Neural cell (in vitro differentiated cells): ENCODE results near the gene CELA3B. TPM values are rescaled to one million over a fixed set of nuclear protein-coding genes. Genes with fewer than 3 reads are reported as not detected.

Experiments used
- H2AFZ ChIP-seq: fragments of 200-600, 300-800 bp; sonication (generic), shearing (Covaris generic); 2 replicates; pipeline ENCODE4 v1.6.0; 2014; ENCODE audit warnings: low read depth, mild to moderate bottlenecking, antibody characterized with exemption, low read length, moderate library complexity
- H3F3A ChIP-seq: fragments of 200-600 bp; shearing (Covaris generic); 2 replicates; pipeline ENCODE4 v1.6.1; 2016; ENCODE audit warnings: mild to moderate bottlenecking, moderate library complexity, mixed read lengths, antibody characterized with exemption, low read length; ENCODE audit not compliant: insufficient read depth, poor library complexity, severe bottlenecking
- H3K27ac ChIP-seq: fragments of 200-600, 300-800 bp; sonication (generic), shearing (Covaris generic); 2 replicates; pipeline ENCODE4 v1.5.1; 2014; ENCODE audit warnings: mild to moderate bottlenecking, low read length, moderate library complexity
- H3K27me3 ChIP-seq: fragments of 300-800, 200-600 bp; sonication (generic), shearing (Covaris generic); 2 replicates; pipeline ENCODE4 v1.6.0; 2014; ENCODE audit warnings: mild to moderate bottlenecking, low read depth, low read length, moderate library complexity; ENCODE audit not compliant: insufficient read depth
- H3K36me3 ChIP-seq: fragments of 300-800, 200-600 bp; sonication (generic), shearing (Covaris generic); 2 replicates; pipeline ENCODE4 v1.5.1; 2014; ENCODE audit warnings: mild to moderate bottlenecking, antibody characterized with exemption, low read length, moderate library complexity; ENCODE audit not compliant: insufficient read depth
- H3K4me2 ChIP-seq: fragments of 300-800, 200-600 bp; sonication (generic), shearing (Covaris generic); 2 replicates; pipeline ENCODE4 v1.6.0; 2014; ENCODE audit warnings: mild to moderate bottlenecking, low read length
- H3K4me3 ChIP-seq: fragments of 300-800, 200-600 bp; sonication (generic), shearing (Covaris generic); 2 replicates; pipeline ENCODE4 v1.5.1; 2014; ENCODE audit warnings: mild to moderate bottlenecking, low read length, moderate library complexity
- H3K79me2 ChIP-seq: fragments of 200-600 bp; shearing (Covaris generic); replicated peaks from 2 replicates; pipeline ENCODE4 v1.6.0; 2014; ENCODE audit warnings: mild to moderate bottlenecking, low read length, moderate library complexity; ENCODE audit not compliant: insufficient read depth
- H3K9ac ChIP-seq: fragments of 300-800, 200-600 bp; sonication (generic), shearing (Covaris generic); 2 replicates; pipeline ENCODE4 v1.6.1; 2016; ENCODE audit warnings: mild to moderate bottlenecking, low read length, mixed read lengths
- H3K9me2 ChIP-seq: fragments of 200-600 bp; shearing (Covaris generic); 2 replicates; pipeline ENCODE4 v1.6.1; 2016; ENCODE audit warnings: mild to moderate bottlenecking, low read length, mixed read lengths; ENCODE audit not compliant: insufficient read depth
- H3K9me3 ChIP-seq: fragments of 200-600, 300-800 bp; sonication (generic), shearing (Covaris generic); 2 replicates; pipeline ENCODE4 v1.6.1; 2016; ENCODE audit warnings: mild to moderate bottlenecking, mixed run types, low read length, moderate library complexity, mixed read lengths
- H4K20me1 ChIP-seq: fragments of 200-600 bp; shearing (Covaris generic); 2 replicates; pipeline ENCODE4 v1.6.1; 2016; ENCODE audit warnings: mild to moderate bottlenecking, mixed run types; ENCODE audit not compliant: insufficient read depth
- CTCF ChIP-seq: fragments of 450-650 bp; IDR thresholded peaks from 2 replicates; pipeline ENCODE4 v1.5.1; 2014; ENCODE audit warnings: antibody characterized with exemption, mild to moderate bottlenecking, moderate library complexity; ENCODE audit not compliant: poor library complexity, severe bottlenecking
- EP300 ChIP-seq: fragments of 450-650 bp; conservative IDR thresholded peaks from 2 replicates; pipeline ENCODE4 v1.6.1; 2014; ENCODE audit warnings: antibody characterized with exemption, mild to moderate bottlenecking, moderate library complexity; ENCODE audit not compliant: poor library complexity, severe bottlenecking
- EZH2 ChIP-seq: fragments of 200-600, 300-800 bp; shearing (Covaris generic), sonication (generic); IDR thresholded peaks from 2 replicates; pipeline ENCODE4 v1.6.1; 2014; ENCODE audit warnings: antibody characterized with exemption, low read length, borderline replicate concordance, mild to moderate bottlenecking; ENCODE audit not compliant: insufficient read depth, poor library complexity, severe bottlenecking
- MXI1 ChIP-seq: fragments of 450-650 bp; conservative IDR thresholded peaks from 2 replicates; pipeline ENCODE4 v1.6.1; 2014; ENCODE audit warnings: antibody characterized with exemption, mild to moderate bottlenecking; ENCODE audit not compliant: poor library complexity, severe bottlenecking
- POLR2AphosphoS5 ChIP-seq: IDR thresholded peaks from 2 replicates; pipeline ENCODE4 v1.6.1; 2012
- RAD21 ChIP-seq: fragments of 450-650 bp; conservative IDR thresholded peaks from 2 replicates; pipeline ENCODE4 v1.6.1; 2014; ENCODE audit warnings: antibody characterized with exemption, mild to moderate bottlenecking, moderate library complexity
- REST ChIP-seq: IDR thresholded peaks from 2 replicates; pipeline ENCODE4 v1.6.1; 2012; ENCODE audit warnings: borderline replicate concordance
- SMC3 ChIP-seq: fragments of 450-650 bp; conservative IDR thresholded peaks from 2 replicates; pipeline ENCODE4 v1.6.1; 2014; ENCODE audit warnings: antibody characterized with exemption, mild to moderate bottlenecking, moderate library complexity; ENCODE audit not compliant: poor library complexity
- polyA plus RNA-seq: library from polyadenylated mRNA; depleted of rRNA; stranded (reverse); fragments of >200 nt; gene quantifications from 2 replicates; pipeline ENCODE4 v1.2.3, GENCODE V29; 2014
- small RNA-seq, 3 experiments: library from RNA; depleted of rRNA; stranded (forward); fragments of <200 nt; gene quantifications; one replicate each; pipeline ENCODE3, GENCODE V24; 2012

CELA3B gene
- polyA plus RNA-seq, 1 donor from 2014 or later = not detected

- H3K4me3 ChIP-seq = no peak overlapping the region
- H2AFZ ChIP-seq = no peak overlapping the region
- H3K9me2 ChIP-seq = no peaks in the 10 kb centered on the region
- no peak overlapping the region for H3K27ac ChIP-seq
- H3K79me2 ChIP-seq = no peaks in the 10 kb centered on the region
- no peaks in the 10 kb centered on the region for H4K20me1 ChIP-seq
- H3F3A ChIP-seq = no peaks in the 10 kb centered on the region
- no peaks in the 10 kb centered on the region for H3K9me3 ChIP-seq
- TF ChIP-seq POLR2AphosphoS5 (no peak), CTCF (no peak), REST (no peak), EP300 (no peak)
- H3K27me3 ChIP-seq = no peaks in the 10 kb centered on the region
- H3K4me2 ChIP-seq = no peak overlapping the region
- no peak overlapping the region for H3K9ac ChIP-seq
- H3K36me3 ChIP-seq = no peaks in the 10 kb centered on the region
These were observed 60.7 kb downstream of the CELA3B start for GRCh38 chr1:22037520-22037919.

GRCh38 chr1:22038036-22038435 lies 61.2 kb downstream of the CELA3B start:
- no peak for TF ChIP-seq POLR2AphosphoS5
- no peak for TF ChIP-seq REST
- no peak for TF ChIP-seq EP300
- TF ChIP-seq RAD21 = no peak
- TF ChIP-seq EZH2 = no peak
- no peak for TF ChIP-seq SMC3
- no peak for TF ChIP-seq MXI1
- no peaks in the 10 kb centered on the region for H3K9me2 ChIP-seq
- H2AFZ ChIP-seq = no peak overlapping the region
- H3F3A ChIP-seq = no peaks in the 10 kb centered on the region
- no peak overlapping the region for H3K9ac ChIP-seq
- H3K36me3 ChIP-seq = no peaks in the 10 kb centered on the region
- H3K27ac ChIP-seq = no peak overlapping the region
- no peaks in the 10 kb centered on the region for H3K9me3 ChIP-seq
- H3K79me2 ChIP-seq = no peaks in the 10 kb centered on the region
- H4K20me1 ChIP-seq = no peaks in the 10 kb centered on the region
- no peaks in the 10 kb centered on the region for H3K27me3 ChIP-seq
- no peak overlapping the region for H3K4me2 ChIP-seq
- no peak overlapping the region for H3K4me3 ChIP-seq

Small RNAs within 50 kb of the gene (small RNA-seq; reads per million reads assigned to genes)
- gene RN7SL186P = 0 reads per million in 3 experiments
- 0 reads per million in 3 experiments for gene RN7SL386P
- 0 reads per million in 3 experiments for gene RNU6-1022P
- 0 reads per million in 3 experiments for gene RNU6-776P

Other genes with a start within 250 kb of the CELA3B start
- 57.5 and 67.2 TPM in 2 replicates for gene USP48, start 193.9 kb upstream of the CELA3B start, polyA plus RNA-seq
- not detected in 2 replicates for gene LDLRAD2, start 164.8 kb upstream of the CELA3B start, polyA plus RNA-seq
- gene HSPG2, start 39.7 kb upstream of the CELA3B start, polyA plus RNA-seq = 0.79 and 0.90 TPM in 2 replicates
- gene CELA3A, start 24.6 kb downstream of the CELA3B start, polyA plus RNA-seq = not detected in 2 replicates
- 805 and 913 TPM in 2 replicates for gene CDC42, start 75.7 kb downstream of the CELA3B start, polyA plus RNA-seq
- gene WNT4, start 166.1 kb downstream of the CELA3B start, polyA plus RNA-seq = 5.1 and 6.0 TPM in 2 replicates